Endothelial cell of umbilical vein (primary cell): Measurements from ENCODE around the gene TBC1D7. TPM values are rescaled to one million over a fixed set of nuclear protein-coding genes. Genes with fewer than 3 reads are reported as not detected.

ENCODE experiments used
- BruUV-seq: library from RNA; stranded (reverse); fragments of 400-500 nt; replicated peaks from 2 replicates; lab custom pipeline; 2021; lab: Mats Ljungman, UMichigan
- CTCF ChIA-PET: fragments of 300-600, 350-600 bp; sonication (Branson Sonifier 250); formaldehyde crosslinking; loops from one replicate; lab custom pipeline; 2021; ENCODE audit warnings: antibody characterized with exemption, inconsistent platforms; lab: Charles Lee
- POLR2A ChIA-PET: fragments of 300-600, 350-600 bp; sonication (Branson Sonifier 250); formaldehyde crosslinking; loops from one replicate; lab custom pipeline; 2021; ENCODE audit warnings: antibody characterized with exemption, inconsistent platforms; lab: Charles Lee
- DNase-seq: peaks from one replicate; pipeline ENCODE4 v3.0.0-alpha.2; 2011; ENCODE audit warnings: low read depth, low spot score
- FAIRE-seq: peaks from 2 replicates; lab custom pipeline; 2011; peaks lifted over from hg19 to GRCh38; lab: Jason Lieb, UNC
- H2AFZ ChIP-seq: 2 replicates; pipeline ENCODE4 v1.6.0; 2012; ENCODE audit warnings: low read depth, low read length, control low read depth, inconsistent platforms
- H3K27ac ChIP-seq: 2 replicates; pipeline ENCODE4 v1.5.1; 2011; ENCODE audit warnings: low read depth, mild to moderate bottlenecking, control low read depth, low read length, moderate library complexity; ENCODE audit not compliant: insufficient read depth
- H3K27me3 ChIP-seq, 2 experiments: 2 replicates each; pipeline versions ENCODE4 v1.6.0 to v1.6.1; 2011; ENCODE audit warnings: low read length in 2 of 2, mixed read lengths in 1 of 2; ENCODE audit not compliant: control insufficient read depth in 2 of 2, insufficient read depth in 2 of 2
- H3K36me3 ChIP-seq, 2 experiments: 2 replicates in 1 of 2; 3 replicates in 1 of 2; pipeline ENCODE4 v1.5.1; 2011; ENCODE audit warnings: low read length in 2 of 2, mild to moderate bottlenecking in 1 of 2, moderate library complexity in 1 of 2; ENCODE audit not compliant: control insufficient read depth in 2 of 2, insufficient read depth in 2 of 2; ENCODE audit errors: extremely low read depth in 1 of 2
- H3K4me1 ChIP-seq: 3 replicates; pipeline ENCODE4 v1.5.1; 2011; ENCODE audit warnings: mild to moderate bottlenecking, low read length; ENCODE audit not compliant: control insufficient read depth, insufficient read depth; ENCODE audit errors: extremely low read depth
- H3K4me2 ChIP-seq: 2 replicates; pipeline ENCODE4 v1.6.1; 2011; ENCODE audit warnings: low read length, control low read depth, mixed read lengths; ENCODE audit not compliant: insufficient read depth
- H3K4me3 ChIP-seq, 3 experiments: fragments of 200-600 bp in 1 of 3; sonication (generic), shearing (Covaris generic) in 1 of 3; replicated peaks in 1 of 3; 2 replicates each; pipeline ENCODE4 v1.5.1; 2011 to 2016; ENCODE audit warnings: control low read depth in 3 of 3, low read length in 3 of 3, mild to moderate bottlenecking in 2 of 3, inconsistent platforms in 1 of 3, low read depth in 1 of 3, moderate library complexity in 1 of 3; ENCODE audit not compliant: insufficient read depth in 1 of 3
- H3K79me2 ChIP-seq: 2 replicates; pipeline ENCODE4 v1.6.0; 2012; ENCODE audit warnings: low read length, inconsistent platforms; ENCODE audit not compliant: control insufficient read depth, insufficient read depth
- H3K9ac ChIP-seq: replicated peaks from 2 replicates; pipeline ENCODE3; 2011; ENCODE audit warnings: low read length, control low read depth; ENCODE audit not compliant: insufficient read depth; ENCODE audit errors: extremely low read depth
- H3K9me1 ChIP-seq: replicated peaks from 3 replicates; pipeline ENCODE4 v1.6.0; 2011; ENCODE audit warnings: mild to moderate bottlenecking, low read length; ENCODE audit not compliant: control insufficient read depth, insufficient read depth; ENCODE audit errors: extremely low read depth
- H3K9me3 ChIP-seq: replicated peaks from 2 replicates; pipeline ENCODE4 v1.5.1; 2012; ENCODE audit warnings: low read length, inconsistent platforms; ENCODE audit not compliant: control insufficient read depth, insufficient read depth
- H4K20me1 ChIP-seq: replicated peaks from 2 replicates; pipeline ENCODE3; 2011; ENCODE audit warnings: mild to moderate bottlenecking, low read length; ENCODE audit not compliant: control insufficient read depth, insufficient read depth; ENCODE audit errors: extremely low read depth
- EZH2 ChIP-seq: IDR thresholded peaks from 2 replicates; pipeline ENCODE4 v1.6.1; 2012; ENCODE audit warnings: borderline replicate concordance, low read depth, mild to moderate bottlenecking, moderate library complexity, low read length, inconsistent platforms; ENCODE audit not compliant: severe bottlenecking
- FOS ChIP-seq: IDR thresholded peaks from 2 replicates; pipeline ENCODE4 v1.6.1; 2011; ENCODE audit warnings: mild to moderate bottlenecking, low read length, moderate library complexity, borderline replicate concordance; ENCODE audit not compliant: insufficient read depth
- GATA2 ChIP-seq: IDR thresholded peaks from 2 replicates; pipeline ENCODE4 v1.7.0; 2011; ENCODE audit warnings: low read depth, mild to moderate bottlenecking, moderate library complexity, mixed read lengths, low read length; ENCODE audit not compliant: insufficient read length, insufficient read depth
- JUN ChIP-seq: IDR thresholded peaks from 2 replicates; pipeline ENCODE4 v1.6.1; 2011; ENCODE audit warnings: borderline replicate concordance, low read depth; ENCODE audit not compliant: insufficient read length, insufficient read depth
- MYC ChIP-seq: IDR thresholded peaks from one replicate; pipeline ENCODE4 v1.6.1; 2011; ENCODE audit warnings: mild to moderate bottlenecking, low read depth, low read length
- POLR2A ChIP-seq: IDR thresholded peaks from 2 replicates; pipeline ENCODE4 v1.6.1; 2012; ENCODE audit warnings: low read depth, mild to moderate bottlenecking, control low read depth, low read length
- POLR2AphosphoS5 ChIP-seq: IDR thresholded peaks from 2 replicates; pipeline ENCODE4 v1.6.1; 2012; ENCODE audit warnings: low read depth, mild to moderate bottlenecking, control low read depth, low read length, moderate library complexity; ENCODE audit not compliant: insufficient read depth
- dilution Hi-C: fragments of 300-500 bp; cut with MboI; formaldehyde crosslinking; loops from one replicate; pipeline ENCODE4 v1.15.0; 2019; ENCODE audit warnings: low sequenced_read_pairs; ENCODE audit not compliant: extremely low pct_ligation_motif_present
- intact Hi-C: fragments of 100-400 bp; cut with micrococcal nuclease; formaldehyde crosslinking; loops from one replicate; pipeline ENCODE4 v1.10.0; 2022
- polyA plus RNA-seq, 4 experiments: library from polyadenylated mRNA; depleted of rRNA in 3 of 4; stranded (reverse) in 3 of 4; unstranded in 1 of 4; fragments of >200 nt; gene quantifications; 2 replicates each; pipeline versions ENCODE4 v1.2.1 to v1.2.3, GENCODE V29; 2011 to 2012; ENCODE audit warnings: missing spikeins in 1 of 4
- total RNA-seq: library from RNA; stranded (reverse); gene quantifications from 2 replicates; pipeline ENCODE4 v1.2.3, GENCODE V29; 2021
- TF ChIP-seq, protein P1 (sequence below), 2 donors: IDR thresholded peaks; 1 replicate in 1 of 2; 2 replicates in 1 of 2; pipeline ENCODE4 v1.5.1; 2011; ENCODE audit warnings: low read length in 2 of 2, mild to moderate bottlenecking in 2 of 2, moderate library complexity in 2 of 2, control low read depth in 1 of 2, inconsistent platforms in 1 of 2, low read depth in 1 of 2; ENCODE audit not compliant: insufficient read depth in 1 of 2; ENCODE audit errors: extremely low read depth in 1 of 2
- TF ChIP-seq, protein P2 (sequence below): IDR thresholded peaks from 2 replicates; pipeline ENCODE4 v1.6.1; 2011; ENCODE audit not compliant: insufficient read depth, insufficient read length

TBC1D7 gene
- total and polyA plus RNA-seq, 2 donors (not counting 3 experiments of a cell fraction or from before 2014, with no cell fraction given), result 26.6 to 28.1 TPM

DNA sequence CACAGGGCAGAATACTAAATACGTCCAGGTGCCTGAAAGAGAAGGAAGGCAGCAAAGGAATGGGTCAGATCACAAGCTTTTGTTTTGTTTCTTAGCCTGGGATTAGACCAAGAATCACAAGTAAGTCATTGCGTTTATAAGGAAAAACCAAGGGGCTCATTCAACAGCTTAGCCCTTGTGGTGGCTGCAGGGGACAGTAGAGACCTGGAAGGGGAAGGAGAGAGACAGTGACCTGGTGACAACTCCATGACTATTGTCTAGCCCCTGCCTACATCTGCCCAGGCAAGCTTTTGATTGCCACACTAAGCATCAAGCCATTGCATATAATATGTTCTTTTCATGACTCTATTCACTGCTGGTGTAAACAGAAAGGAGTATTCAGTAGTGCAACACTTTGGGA lies 30.2 kb upstream of the TBC1D7 start:
- TF ChIP-seq MYC (no peak), FOS (no peak), JUN (no peak), GATA2 (no peak), POLR2A (no peak), EZH2 (no peak), POLR2AphosphoS5 (no peak)
- TF ChIP-seq, protein P1, sequence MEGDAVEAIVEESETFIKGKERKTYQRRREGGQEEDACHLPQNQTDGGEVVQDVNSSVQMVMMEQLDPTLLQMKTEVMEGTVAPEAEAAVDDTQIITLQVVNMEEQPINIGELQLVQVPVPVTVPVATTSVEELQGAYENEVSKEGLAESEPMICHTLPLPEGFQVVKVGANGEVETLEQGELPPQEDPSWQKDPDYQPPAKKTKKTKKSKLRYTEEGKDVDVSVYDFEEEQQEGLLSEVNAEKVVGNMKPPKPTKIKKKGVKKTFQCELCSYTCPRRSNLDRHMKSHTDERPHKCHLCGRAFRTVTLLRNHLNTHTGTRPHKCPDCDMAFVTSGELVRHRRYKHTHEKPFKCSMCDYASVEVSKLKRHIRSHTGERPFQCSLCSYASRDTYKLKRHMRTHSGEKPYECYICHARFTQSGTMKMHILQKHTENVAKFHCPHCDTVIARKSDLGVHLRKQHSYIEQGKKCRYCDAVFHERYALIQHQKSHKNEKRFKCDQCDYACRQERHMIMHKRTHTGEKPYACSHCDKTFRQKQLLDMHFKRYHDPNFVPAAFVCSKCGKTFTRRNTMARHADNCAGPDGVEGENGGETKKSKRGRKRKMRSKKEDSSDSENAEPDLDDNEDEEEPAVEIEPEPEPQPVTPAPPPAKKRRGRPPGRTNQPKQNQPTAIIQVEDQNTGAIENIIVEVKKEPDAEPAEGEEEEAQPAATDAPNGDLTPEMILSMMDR (IDR thresholded peaks at IDR 0.05; ENCODE audit: extremely low read depth in 1 of 2, insufficient read depth in 1 of 2, low read depth in 1 of 2, low read length in 2 of 2), result no peak
- TF ChIP-seq, protein P2, sequence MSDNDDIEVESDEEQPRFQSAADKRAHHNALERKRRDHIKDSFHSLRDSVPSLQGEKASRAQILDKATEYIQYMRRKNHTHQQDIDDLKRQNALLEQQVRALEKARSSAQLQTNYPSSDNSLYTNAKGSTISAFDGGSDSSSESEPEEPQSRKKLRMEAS, result no peak

More for the DNA sequence above, 30.2 kb upstream of the TBC1D7 start:
- Histone ChIP-seq H3K36me3 (peaks cover 0 to 3% of the 10 kb centered on the region in 2 experiments), H2AFZ (no peak overlapping the region), H4K20me1 (no peaks in the 10 kb centered on the region), H3K4me2 (no peak overlapping the region), H3K9me3 (no peaks in the 10 kb centered on the region), H3K9ac (no peak overlapping the region), H3K27ac (no peak overlapping the region), H3K4me3 (no peak overlapping the region), H3K79me2 (no peaks in the 10 kb centered on the region), H3K4me1 (peaks cover 31% of the 10 kb centered on the region), H3K9me1 (no peaks in the 10 kb centered on the region), H3K27me3 (no peaks in the 10 kb centered on the region)
- intact Hi-C loops (no loop called here), dilution Hi-C loops (no loop called here)
- FAIRE-seq, result no peak
- DNase-seq, result no peak
- BruUV-seq, result no TSS peak
- ChIA-PET POLR2A (no interaction called here), CTCF (interaction anchor here (0.7 to 1.7 kb wide), 6 partner anchors 10 to 180 kb away, joined by 3 to 6 read pairs (median 4); partner anchors contain the start of gene GFOD1)
